Measurements from ENCODE around the gene DMD.
"Not testable (repeated sequence)": the region's sequence is repeated elsewhere in the genome, so short reads cannot be mapped to it uniquely, and the experiment has no call there.

DNA sequence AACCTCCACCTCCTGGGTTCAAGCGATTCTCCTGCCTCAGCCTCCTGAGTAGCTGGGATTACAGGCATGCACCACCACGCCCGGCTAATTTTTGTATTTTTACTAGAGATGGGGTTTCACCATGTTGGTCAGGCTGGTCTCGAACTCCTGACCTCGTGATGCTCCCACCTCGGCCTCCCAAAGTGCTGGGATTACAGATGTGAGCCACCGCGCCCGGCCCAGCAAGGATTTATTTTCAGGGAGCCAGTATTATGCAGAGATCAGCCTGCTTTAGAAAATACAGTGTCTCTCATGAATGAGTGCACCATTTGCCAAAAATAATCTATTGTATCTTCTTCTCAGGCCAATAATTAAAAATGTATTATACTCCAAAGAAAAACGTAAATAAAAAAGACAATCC, 26.5 kb downstream of the DMD start:
- TF ChIP-seq, protein P1, sequence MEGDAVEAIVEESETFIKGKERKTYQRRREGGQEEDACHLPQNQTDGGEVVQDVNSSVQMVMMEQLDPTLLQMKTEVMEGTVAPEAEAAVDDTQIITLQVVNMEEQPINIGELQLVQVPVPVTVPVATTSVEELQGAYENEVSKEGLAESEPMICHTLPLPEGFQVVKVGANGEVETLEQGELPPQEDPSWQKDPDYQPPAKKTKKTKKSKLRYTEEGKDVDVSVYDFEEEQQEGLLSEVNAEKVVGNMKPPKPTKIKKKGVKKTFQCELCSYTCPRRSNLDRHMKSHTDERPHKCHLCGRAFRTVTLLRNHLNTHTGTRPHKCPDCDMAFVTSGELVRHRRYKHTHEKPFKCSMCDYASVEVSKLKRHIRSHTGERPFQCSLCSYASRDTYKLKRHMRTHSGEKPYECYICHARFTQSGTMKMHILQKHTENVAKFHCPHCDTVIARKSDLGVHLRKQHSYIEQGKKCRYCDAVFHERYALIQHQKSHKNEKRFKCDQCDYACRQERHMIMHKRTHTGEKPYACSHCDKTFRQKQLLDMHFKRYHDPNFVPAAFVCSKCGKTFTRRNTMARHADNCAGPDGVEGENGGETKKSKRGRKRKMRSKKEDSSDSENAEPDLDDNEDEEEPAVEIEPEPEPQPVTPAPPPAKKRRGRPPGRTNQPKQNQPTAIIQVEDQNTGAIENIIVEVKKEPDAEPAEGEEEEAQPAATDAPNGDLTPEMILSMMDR (IDR thresholded peaks at IDR 0.05): not testable (repeated sequence)
- TF ChIP-seq POLR2AphosphoS5, POLR2A (IDR thresholded peaks at IDR 0.05): not testable (repeated sequence)
